Amygdala (tissue), 56 donors: ENCODE data around the gene TCIRG1.
A peak's percentile ranks its signal among the peaks of the same experiment; 100 is the strongest.

Experiments
- DNase-seq, 56 donors: peaks; one replicate each; lab custom pipeline; 2025; lab: John Stamatoyannopoulos, UW

The TCIRG1 gene

GRCh38 chr11:68048681-68049508 lies 10.1 kb downstream of the TCIRG1 start:
- DNase-seq = no peak

- no peak for DNase-seq
Observed at GRCh38 chr11:68049509-68050370, 10.9 kb downstream of the TCIRG1 start.

GRCh38 chr11:68050371-68050841 lies 11.6 kb downstream of the TCIRG1 start:
- DNase-seq = no peak

- no peak for DNase-seq
Observed at GRCh38 chr11:68051191-68052136, 12.6 kb downstream of the TCIRG1 start.

GRCh38 chr11:68052137-68052873 lies 13.5 kb downstream of the TCIRG1 start:
- no peak for DNase-seq

GRCh38 chr11:68053117-68053516 lies 14.3 kb downstream of the TCIRG1 start:
- DNase-seq = no peak

- DNase-seq = no peak
Observed at GRCh38 chr11:68053981-68054812, 15.4 kb downstream of the TCIRG1 start.

GRCh38 chr11:68056317-68057285 lies 17.8 kb downstream of the TCIRG1 start:
- no peak for DNase-seq

GRCh38 chr11:68057807-68058206 lies 19.0 kb downstream of the TCIRG1 start:
- no peak for DNase-seq

GRCh38 chr11:68061508-68061907 lies 22.7 kb downstream of the TCIRG1 start:
- DNase-seq = no peak

- DNase-seq = no peak
Observed at GRCh38 chr11:68064926-68065325, 26.1 kb downstream of the TCIRG1 start.

GRCh38 chr11:68065841-68066240 lies 27.0 kb downstream of the TCIRG1 start:
- DNase-seq = no peak

GRCh38 chr11:68066742-68067141 lies 27.9 kb downstream of the TCIRG1 start:
- DNase-seq = peak in 20 of 56 donors; percentile 11 to 64 (median 40)

GRCh38 chr11:68067991-68068390 lies 29.2 kb downstream of the TCIRG1 start:
- DNase-seq = no peak

- no peak for DNase-seq
Observed at GRCh38 chr11:68071281-68072048, 32.6 kb downstream of the TCIRG1 start.

GRCh38 chr11:68074584-68075352 lies 35.9 kb downstream of the TCIRG1 start:
- DNase-seq = no peak
